Activated CD4-positive, alpha-beta T cell treated with anti-CD3 and anti-CD28 coated beads for 24 hours (primary cell): ENCODE results near the gene ACOXL.

Source experiments
- DNase-seq, 2 donors: peaks; one replicate each; pipeline ENCODE4 v3.0.0-alpha.2; 2020; ENCODE audit warnings: low read depth in 2 of 2

The ACOXL gene

DNA sequence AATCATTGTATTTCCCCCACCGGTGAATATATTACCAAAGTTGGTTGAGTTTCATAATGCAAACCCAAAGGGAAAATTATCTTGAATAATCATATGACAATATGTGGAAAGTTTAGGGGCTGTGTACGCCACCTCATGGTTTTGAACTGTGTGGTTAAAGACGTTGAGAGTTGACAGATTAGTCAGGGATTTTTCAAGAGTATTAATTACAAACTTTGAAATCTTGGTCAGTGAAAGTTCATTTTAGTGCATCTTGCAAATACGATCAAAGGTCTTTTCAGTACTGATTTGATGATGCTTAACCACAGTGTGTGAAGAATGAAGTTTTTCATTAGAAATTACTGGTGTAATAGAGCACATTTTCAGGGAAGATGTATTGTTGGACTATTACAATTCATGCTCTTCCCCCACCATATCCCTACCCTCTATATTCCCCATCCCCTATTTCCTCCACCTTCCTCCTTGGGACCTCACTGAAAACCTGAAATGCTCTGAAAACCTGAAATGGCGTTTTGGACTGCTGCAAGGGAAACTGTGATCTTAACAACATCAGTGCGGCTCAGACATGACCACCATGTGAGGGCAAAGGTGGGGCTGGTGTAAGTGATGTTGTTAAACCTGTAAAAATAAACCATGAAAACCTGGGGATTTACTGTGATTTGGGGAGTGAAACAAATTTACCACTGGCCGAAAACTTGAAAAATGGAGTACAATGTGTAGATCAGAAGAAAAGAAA lies 383.8 kb downstream of the ACOXL start:
- DNase-seq: no peak

- DNase-seq: peak in 1 of 2 donors; percentile 54
These were observed 384.6 kb downstream of the ACOXL start for GRCh38 chr2:111116843-111117597.

DNA sequence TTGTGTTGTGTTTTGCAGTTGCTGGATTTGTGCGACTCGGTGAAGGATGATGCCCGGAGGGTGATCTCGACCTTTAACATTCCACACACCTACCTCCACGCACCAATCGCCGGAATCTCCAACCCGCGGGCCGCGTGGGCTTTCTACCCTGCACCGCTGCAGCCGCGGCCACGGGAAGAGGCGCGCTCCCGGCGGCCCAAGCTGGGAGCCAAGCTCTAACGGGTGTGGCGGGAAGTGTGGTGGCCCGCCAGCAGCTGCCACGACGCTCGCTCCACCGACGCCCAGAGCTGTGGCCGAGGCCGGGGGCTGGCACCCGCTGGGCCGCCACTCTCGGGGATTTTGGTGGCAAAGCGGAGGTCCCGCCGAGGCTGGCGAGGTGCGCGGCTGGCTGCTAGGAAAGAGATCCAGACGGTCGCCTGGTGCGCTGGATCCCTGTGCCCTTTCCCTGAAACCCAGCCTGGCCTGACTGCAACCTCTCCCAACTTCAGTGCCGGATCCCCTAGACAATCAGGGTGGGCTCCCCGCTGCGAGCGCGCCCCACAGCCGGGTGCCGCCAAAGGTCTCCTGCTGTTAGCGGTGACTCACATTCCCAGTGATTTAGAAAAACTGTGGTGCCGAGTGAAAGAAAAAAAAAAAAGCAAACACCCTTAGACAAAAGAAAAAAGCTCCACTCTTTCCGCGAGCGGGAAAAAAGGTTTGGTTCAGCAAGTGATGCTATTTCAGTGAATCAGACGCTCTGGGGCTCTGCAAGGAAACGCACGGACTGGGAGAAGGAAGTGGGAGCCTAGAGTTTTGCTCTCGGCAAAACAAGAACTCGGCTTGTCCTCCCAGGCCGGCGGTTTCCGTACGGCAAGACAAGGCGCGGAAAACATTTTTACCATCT lies 385.5 kb downstream of the ACOXL start:
- DNase-seq: peak in 1 of 2 donors; percentile 10

- no peak for DNase-seq
These were observed 386.2 kb downstream of the ACOXL start for GRCh38 chr2:111118481-111118980.

GRCh38 chr2:111118981-111119821 lies 386.8 kb downstream of the ACOXL start:
- DNase-seq: peak in 1 of 2 donors; percentile 9

DNA sequence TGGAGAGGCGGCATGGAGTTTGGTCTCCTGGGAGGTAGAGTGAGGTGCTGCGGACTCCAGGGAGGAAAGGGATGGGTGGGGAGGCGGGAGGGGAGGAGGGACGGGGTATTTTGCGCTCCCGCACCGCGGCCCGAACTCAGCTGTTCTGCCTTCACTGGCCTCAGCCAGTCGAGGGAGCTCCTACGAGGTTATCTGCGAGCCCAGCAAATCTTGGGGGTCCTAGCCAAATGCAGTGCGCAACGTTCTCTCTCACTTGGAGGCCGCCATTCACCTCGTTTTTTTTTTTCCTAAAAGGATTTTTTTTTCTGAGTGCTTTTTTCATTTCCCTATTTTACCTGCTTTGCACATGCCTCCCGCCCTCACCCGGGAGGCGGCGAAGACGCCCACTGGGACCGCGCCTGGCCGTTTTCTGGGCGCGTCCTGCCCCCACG lies 387.5 kb downstream of the ACOXL start:
- DNase-seq: no peak

DNA sequence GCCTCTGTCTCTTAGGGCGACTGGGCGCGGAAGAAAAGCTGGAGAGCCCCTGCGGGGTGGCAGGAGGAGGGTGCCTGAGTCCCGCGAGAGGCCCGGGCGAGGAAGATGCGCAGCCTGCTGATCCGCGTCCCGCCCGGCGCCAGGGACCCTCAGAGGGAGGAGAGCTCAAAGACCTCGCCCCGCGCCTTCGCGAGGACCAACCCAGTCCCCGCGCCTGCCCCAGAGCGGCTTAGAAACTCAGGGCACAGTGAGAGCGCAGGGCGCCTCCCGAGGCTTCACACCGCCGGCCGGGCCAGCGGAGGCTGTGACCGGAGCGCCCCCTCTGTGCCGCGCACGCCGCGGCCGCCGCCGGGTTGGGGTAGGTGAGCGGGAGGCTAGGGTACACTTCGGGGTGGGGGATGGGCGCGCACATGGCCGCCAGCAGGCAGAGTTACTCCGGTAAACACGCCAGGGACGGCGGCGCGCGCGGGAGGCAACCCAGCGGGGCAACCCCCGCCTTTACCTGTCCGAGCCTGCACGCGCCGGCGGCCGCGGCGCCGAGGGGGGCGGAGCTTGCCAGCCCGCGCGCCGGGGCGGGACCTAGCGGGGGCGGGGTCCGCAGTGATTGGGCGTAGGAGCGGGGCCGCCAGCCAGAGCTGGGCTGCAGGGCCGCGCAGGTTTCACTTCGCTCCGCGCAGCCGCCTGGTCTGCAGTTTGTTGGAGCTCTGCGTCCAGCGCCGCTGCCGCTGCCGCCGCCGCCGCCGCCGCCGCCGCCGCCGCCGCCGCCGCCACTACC lies 388.1 kb downstream of the ACOXL start, which contains the start of gene BCL2L11:
TSS of gene BCL2L11 (plus strand) at position 662 of the 775 bp plus-strand sequence. CDS start 2,832 bp downstream, outside the sequence.
- DNase-seq: peak; percentile 82 to 85

GRCh38 chr2:111121028-111121827 lies 388.9 kb downstream of the ACOXL start:
- DNase-seq: peak in 1 of 2 donors; percentile 33

DNA sequence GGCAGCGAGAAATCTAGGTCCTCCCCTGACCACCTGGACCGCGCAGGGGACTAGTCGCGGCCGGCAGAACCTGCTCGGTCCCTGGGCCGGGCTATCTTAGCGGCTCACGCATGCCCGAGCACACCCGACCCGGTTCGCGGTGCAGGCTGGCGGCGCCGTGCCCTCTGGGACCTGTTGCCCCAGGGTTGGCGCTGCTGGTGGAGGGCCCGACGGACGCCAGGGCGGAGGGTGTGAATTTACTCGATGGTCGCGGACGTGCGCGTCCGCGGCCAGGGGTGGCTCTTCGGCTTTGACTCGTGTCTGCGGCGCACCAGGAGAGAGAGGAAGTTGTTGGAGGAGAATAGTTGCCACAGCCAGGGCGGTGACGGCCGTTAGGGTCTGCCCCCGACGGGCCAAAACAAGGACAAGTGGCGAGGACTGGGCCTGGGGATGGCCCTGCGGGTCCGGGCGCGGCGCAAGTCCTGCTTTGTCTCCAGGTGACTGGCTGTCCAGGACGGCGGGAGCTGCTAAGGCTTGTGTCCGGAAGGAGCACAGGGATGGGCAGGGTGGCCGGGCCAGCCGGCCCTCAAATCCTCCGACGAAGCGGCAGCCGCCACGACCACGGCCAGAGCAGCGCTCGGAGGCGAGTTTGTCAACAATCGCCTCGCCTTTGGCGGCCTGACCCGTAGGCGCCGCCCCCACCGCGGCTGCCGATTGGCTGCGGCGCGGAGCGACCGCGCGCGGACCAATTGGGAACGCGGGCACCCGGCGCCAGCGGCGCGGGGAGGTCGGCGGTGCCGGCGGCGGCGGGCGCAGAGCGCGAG lies 389.7 kb downstream of the ACOXL start:
- peak in 1 of 2 donors; percentile 62 for DNase-seq

DNA sequence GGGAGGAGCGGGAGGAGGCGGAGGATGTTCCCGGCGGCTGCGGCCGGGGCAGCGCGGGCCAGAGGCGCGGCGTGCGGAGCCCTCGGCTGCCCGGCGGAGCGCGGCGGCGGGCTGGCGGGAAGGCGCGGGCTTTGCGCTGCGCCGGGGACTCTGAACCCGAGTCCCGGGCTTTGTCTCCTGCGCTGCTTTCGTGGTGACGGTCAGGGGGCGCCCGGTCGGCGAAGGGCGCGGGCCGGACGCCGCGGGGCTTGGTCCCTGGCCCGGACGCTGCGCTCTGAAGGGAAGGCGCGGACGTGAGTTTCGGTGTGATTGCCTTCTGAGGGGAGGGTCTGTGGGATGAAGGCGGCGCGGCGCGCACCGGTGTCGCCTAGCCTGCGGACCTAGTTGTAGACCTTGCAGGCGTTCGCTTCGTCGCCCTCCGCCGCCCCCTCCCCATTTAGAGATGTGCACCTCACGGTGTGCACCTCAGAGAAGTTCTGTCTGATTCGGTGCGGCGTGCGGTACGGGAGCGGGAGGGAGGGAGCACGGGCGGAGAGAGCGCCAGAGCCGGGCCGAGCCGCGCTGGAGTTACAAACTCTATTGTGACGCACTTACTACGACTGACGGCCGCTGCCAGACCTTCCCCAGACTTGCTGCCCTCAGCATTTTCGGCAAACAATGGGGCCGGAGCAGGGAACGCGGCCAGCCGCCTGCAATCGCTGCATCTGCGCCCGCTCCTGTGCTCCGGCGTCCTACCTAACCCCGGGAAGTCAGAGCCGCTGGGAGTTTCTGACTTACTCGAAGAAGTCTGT lies 390.5 kb downstream of the ACOXL start:
- peak in 1 of 2 donors; percentile 10 for DNase-seq

GRCh38 chr2:111123751-111124150 lies 391.4 kb downstream of the ACOXL start:
- no peak for DNase-seq

DNA sequence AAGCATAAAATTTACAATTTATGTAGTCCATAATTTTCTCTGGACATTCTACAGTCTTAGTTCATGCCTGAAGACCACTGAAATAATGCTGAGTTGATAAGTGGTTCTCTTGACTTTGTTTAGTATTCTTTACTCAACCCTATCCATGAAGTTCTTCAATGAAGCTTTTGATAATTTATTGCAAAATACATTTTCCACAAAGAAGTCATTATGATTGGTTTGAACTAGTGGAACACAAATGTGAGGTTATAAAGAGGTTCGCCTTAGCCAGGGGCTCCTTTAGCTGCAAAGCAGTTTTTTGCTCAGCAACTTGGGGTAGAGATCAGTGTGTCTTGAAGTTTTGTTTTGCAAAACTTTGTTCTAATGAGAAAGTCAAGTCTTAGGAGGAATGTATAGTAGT lies 394.2 kb downstream of the ACOXL start:
- no peak for DNase-seq

- no peak for DNase-seq
These were observed 395.0 kb downstream of the ACOXL start for GRCh38 chr2:111127351-111127750.

DNA sequence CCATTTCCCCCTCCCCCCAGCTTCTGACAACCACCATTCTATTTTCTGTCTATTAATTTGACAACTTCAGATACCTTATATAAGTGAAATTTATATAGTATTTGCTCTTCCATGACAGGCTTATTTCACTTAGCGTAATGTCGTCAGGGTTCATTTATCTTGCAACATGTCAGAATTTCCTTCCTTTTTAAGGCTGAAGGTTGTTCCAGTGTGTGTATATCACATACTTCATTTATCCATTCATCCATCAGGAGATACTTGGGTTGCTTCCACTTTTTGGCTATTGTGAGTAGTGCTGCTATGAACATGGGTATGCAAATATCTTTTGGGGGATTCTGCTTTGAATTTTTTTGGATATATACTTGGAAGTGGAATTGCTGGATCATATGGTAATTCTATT lies 395.7 kb downstream of the ACOXL start:
- DNase-seq: no peak

GRCh38 chr2:111133603-111134002 lies 401.2 kb downstream of the ACOXL start:
- DNase-seq: no peak

- DNase-seq: no peak
These were observed 401.7 kb downstream of the ACOXL start for GRCh38 chr2:111134055-111134454.

DNA sequence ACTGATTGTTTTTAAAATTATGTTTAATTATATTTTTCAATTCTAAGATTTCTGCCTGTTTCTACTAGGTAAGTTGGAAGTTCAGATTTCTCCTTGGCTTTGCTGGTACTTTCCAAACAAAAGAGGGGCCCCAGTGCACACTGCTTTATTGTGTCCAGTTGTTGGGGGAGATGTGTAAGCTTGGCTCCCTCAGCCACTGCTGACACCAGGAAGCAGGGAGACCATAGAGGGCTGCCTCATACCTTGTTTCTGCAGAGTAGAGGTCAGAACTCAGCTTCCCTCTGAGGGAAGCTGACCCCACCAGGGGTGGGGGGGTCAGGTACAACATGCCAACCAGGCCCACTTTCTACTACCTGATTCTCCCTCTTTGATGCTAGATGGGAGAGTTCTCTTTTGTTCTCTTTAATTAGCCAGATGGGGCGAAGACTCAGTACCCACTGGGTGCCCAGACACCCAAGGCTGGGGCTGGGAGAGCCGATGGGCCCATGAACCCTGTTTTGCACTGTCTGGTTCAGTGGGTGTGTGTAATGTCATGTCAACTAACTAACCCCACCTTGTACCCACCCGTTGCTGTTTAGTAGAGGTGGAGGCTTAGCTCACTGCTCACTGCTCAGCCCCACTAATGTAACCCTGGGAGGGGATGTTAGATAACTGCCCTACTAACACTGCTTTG lies 403.0 kb downstream of the ACOXL start:
- DNase-seq: no peak
